Measurements from ENCODE around the gene SERPINA10. TPM values are rescaled to one million over a fixed set of nuclear protein-coding genes. Genes with fewer than 3 reads are reported as not detected.

Gene SERPINA10
- total and polyA plus RNA-seq, 2 of the 13 experiments (the other 11 are each of a cell fraction or from before 2014, with no cell fraction given) = 20.1 to 20.2 TPM

GRCh38 chr14:94307410-94307992 is 14.4 kb upstream of the SERPINA10 start (continued):
- TF ChIP-seq FOXO4 (CRISPR knock-in tag; conservative IDR thresholded peaks at IDR 0.05) (0 out of 2 replicates have a peak, but pooled peaks have one; percentile 38), NFE2L2 (IDR thresholded peaks at IDR 0.05; ENCODE audit: low read length) (0 out of 2 replicates have a peak, but pooled peaks have one; percentile 5), FOXO1 (CRISPR knock-in tag; IDR thresholded peaks at IDR 0.05) (no peak), ZFP36L1 (CRISPR knock-in tag; IDR thresholded peaks at IDR 0.05) (no peak), HNRNPL (IDR thresholded peaks at IDR 0.05; ENCODE audit: low read depth, low read length) (no peak), CEBPG (CRISPR knock-in tag; IDR thresholded peaks at IDR 0.05) (peak; percentile 9; the same call in 1 of the 2 replicates), KLF9 (CRISPR knock-in tag; IDR thresholded peaks at IDR 0.05; ENCODE audit: low read depth) (no peak), RAD21 (CRISPR knock-in tag; IDR thresholded peaks at IDR 0.05) (peak; percentile 80), TAF1 (CRISPR knock-in tag; IDR thresholded peaks at IDR 0.05) (no peak), CHD4 (IDR thresholded peaks at IDR 0.05; ENCODE audit: borderline replicate concordance, low read length) (0 out of 2 replicates have a peak, but pooled peaks have one; percentile 34), AGO1 (IDR thresholded peaks at IDR 0.05; ENCODE audit: low read depth, low read length, poor library complexity, severe bottlenecking) (no peak), PAXIP1 (CRISPR knock-in tag; conservative IDR thresholded peaks at IDR 0.05) (0 out of 2 replicates have a peak, but pooled peaks have one; percentile 1), FOXK2 (IDR thresholded peaks at IDR 0.05) (no peak), SMC3 (IDR thresholded peaks at IDR 0.05; ENCODE audit: low read length) (peak; percentile 87), ZNF326 (CRISPR knock-in tag; IDR thresholded peaks at IDR 0.05; ENCODE audit: borderline replicate concordance) (no peak), SP5 (CRISPR knock-in tag; IDR thresholded peaks at IDR 0.05; ENCODE audit: borderline replicate concordance, low read depth) (0 out of 2 replicates have a peak, but pooled peaks have one; percentile 4), ZFX (CRISPR knock-in tag; IDR thresholded peaks at IDR 0.05; ENCODE audit: low read depth) (0 out of 2 replicates have a peak, but pooled peaks have one; percentile 16), ZNF777 (CRISPR knock-in tag; IDR thresholded peaks at IDR 0.05) (no peak), STAG1 (CRISPR knock-in tag; IDR thresholded peaks at IDR 0.05) (peak; percentile 87), PPARG (CRISPR knock-in tag; conservative IDR thresholded peaks at IDR 0.05) (0 out of 2 replicates have a peak, but pooled peaks have one; percentile 14), ZNF7 (CRISPR knock-in tag; IDR thresholded peaks at IDR 0.05) (peak; percentile 82), FOSL2 (CRISPR knock-in tag; IDR thresholded peaks at IDR 0.05) (no peak)

Data from HepG2 (cell line).